Activated B cell treated with CpG ODN at 0.5 μM for 24 hours (primary cell): ENCODE measurements around the gene PSPN. TPM values are rescaled to one million over a fixed set of nuclear protein-coding genes. Genes with fewer than 3 reads are reported as not detected.

Experiments used
- ATAC-seq: fragments of 200-7000 bp; cut with Tn5 transposase; one replicate; pipeline ENCODE4 v1.10.0; 2021; ENCODE audit warnings: low read depth, mild to moderate bottlenecking, moderate library complexity
- CTCF ChIA-PET: fragments of 350-600 bp; sonication (Branson Sonifier 250); formaldehyde crosslinking; loops from one replicate; lab custom pipeline; 2021; ENCODE audit warnings: antibody characterized with exemption; lab: Charles Lee
- POLR2A ChIA-PET: fragments of 350-600 bp; sonication (Branson Sonifier 250); formaldehyde crosslinking; loops from one replicate; lab custom pipeline; 2021; ENCODE audit warnings: antibody characterized with exemption; lab: Charles Lee
- DNase-seq: peaks from one replicate; pipeline ENCODE4 v3.0.0; 2022
- H3K27ac Mint-ChIP-seq: one replicate; pipeline ENCODE4 v1.8.0; 2020; ENCODE audit warnings: mixed read lengths
- H3K27me3 Mint-ChIP-seq: one replicate; pipeline ENCODE4 v1.8.0; 2021; ENCODE audit warnings: mixed read lengths
- H3K36me3 Mint-ChIP-seq: one replicate; pipeline ENCODE4 v1.8.0; 2021; ENCODE audit warnings: low read depth, mixed read lengths
- H3K4me1 Mint-ChIP-seq: one replicate; pipeline ENCODE4 v1.8.0; 2021; ENCODE audit warnings: mixed read lengths
- H3K4me3 Mint-ChIP-seq: one replicate; pipeline ENCODE4 v1.8.0; 2020; ENCODE audit warnings: mild to moderate bottlenecking, mixed read lengths
- H3K9me3 Mint-ChIP-seq: one replicate; pipeline ENCODE4 v1.8.0; 2020; ENCODE audit warnings: mixed read lengths
- CTCF ChIP-seq: fragments of 200-600 bp; IDR thresholded peaks from one replicate; pipeline ENCODE4 v1.8.0; 2022; ENCODE audit warnings: antibody characterized with exemption, mild to moderate bottlenecking
- intact Hi-C: fragments of 100-400 bp; cut with micrococcal nuclease; formaldehyde crosslinking; loops from one replicate; pipeline ENCODE4 v1.15.1; 2024
- total RNA-seq: library from RNA; stranded (reverse); gene quantifications from 2 replicates; pipeline ENCODE4 v1.2.3, GENCODE V29; 2022

Gene PSPN
- total RNA-seq, 1 donor from 2014 or later: 2.4 TPM

- Mint-ChIP-seq H3K27ac (peak within 1 kb of the TSS; percentile 94), H3K27me3 (no peaks in the 10 kb centered on the region), H3K4me1 (peaks cover 23% of the 10 kb centered on the region), H3K4me3 (peak within 1 kb of the TSS; percentile 94), H3K9me3 (no peaks in the 10 kb centered on the region), H3K36me3 (peaks cover 30% of the 10 kb centered on the region)
- TF ChIP-seq CTCF: no peak
- peak; percentile 85 for ATAC-seq
- POLR2A ChIA-PET: interaction anchor here (0.5 to 1.6 kb wide), 7 partner anchors 10 to 88 kb away, joined by 3 to 15 read pairs (median 6); partner anchors contain the start of genes ALKBH7, DENND1C and KHSRP
- intact Hi-C loops: loop anchor here (1.0 to 2.0 kb wide), 6 partner anchors 20 to 194 kb away; partner anchors contain the start of gene CLPP
- CTCF ChIA-PET: no interaction called here
- DNase-seq: peak; percentile 92
Observed at GRCh38 chr19:6393074-6393982, 17.6 kb upstream of the PSPN start, which contains the start of gene GTF2F1. GTF2F1 (minus strand) TSS chr19:6393164; CDS start chr19:6392995, 169 bp downstream.

- H3K4me1 Mint-ChIP-seq: peaks cover 23% of the 10 kb centered on the region
- peaks cover 38% of the 10 kb centered on the region for H3K36me3 Mint-ChIP-seq
- POLR2A ChIA-PET: interaction anchor here (0.8 to 1.6 kb wide), 4 partner anchors 19 to 89 kb away, joined by 4 to 15 read pairs (median 8); partner anchors contain the start of genes ALKBH7, DENND1C and KHSRP
- H3K27me3 Mint-ChIP-seq: no peaks in the 10 kb centered on the region
- H3K27ac Mint-ChIP-seq: peak overlapping the region; percentile 94
- DNase-seq (no peak), ATAC-seq (peak; percentile 1)
- peak overlapping the region; percentile 94 for H3K4me3 Mint-ChIP-seq
- CTCF ChIA-PET: no interaction called here
- intact Hi-C loops: loop anchor here (1.0 to 2.0 kb wide), 6 partner anchors 19 to 193 kb away; partner anchors contain the start of gene CLPP
- no peaks in the 10 kb centered on the region for H3K9me3 Mint-ChIP-seq
- TF ChIP-seq CTCF: no peak
Observed at GRCh38 chr19:6392221-6393073, 16.7 kb upstream of the PSPN start.

GRCh38 chr19:6387372-6387771 lies 11.6 kb upstream of the PSPN start:
- Mint-ChIP-seq H3K27ac (no peak overlapping the region), H3K4me3 (no peak overlapping the region), H3K9me3 (no peaks in the 10 kb centered on the region), H3K36me3 (peaks cover 72% of the 10 kb centered on the region), H3K4me1 (peaks cover 12% of the 10 kb centered on the region), H3K27me3 (no peaks in the 10 kb centered on the region)
- DNase-seq (no peak), ATAC-seq (no peak)
- CTCF ChIA-PET: no interaction called here
- POLR2A ChIA-PET: no interaction called here
- no peak for TF ChIP-seq CTCF
- intact Hi-C loops: no loop called here

- DNase-seq (no peak), ATAC-seq (no peak)
- Mint-ChIP-seq H3K27me3 (no peaks in the 10 kb centered on the region), H3K4me3 (no peak overlapping the region), H3K36me3 (peaks cover 85% of the 10 kb centered on the region), H3K27ac (no peak overlapping the region), H3K4me1 (no peaks in the 10 kb centered on the region), H3K9me3 (peaks cover 4% of the 10 kb centered on the region)
- ChIA-PET POLR2A (no interaction called here), CTCF (no interaction called here)
- intact Hi-C loops: no loop called here
- no peak for TF ChIP-seq CTCF
Observed at GRCh38 chr19:6384381-6384780, 8.6 kb upstream of the PSPN start.
